Adrenal gland (tissue), 12 donors: Measurements from ENCODE around the gene MCTP1. TPM values are rescaled to one million over a fixed set of nuclear protein-coding genes. Genes with fewer than 3 reads are reported as not detected.

Source experiments
- DNase-seq, 7 donors: peaks; one replicate each; pipeline ENCODE4 v3.0.0-alpha.2; 2019 to 2020
- H3K27ac ChIP-seq, 5 donors: fragments of 200-600 bp; sonication (generic) in 4 of 5; 1 replicate in 3 of 5; 2 replicates in 2 of 5; pipeline versions ENCODE4 v1.5.1 to v1.8.0; 2016 to 2020; ENCODE audit warnings: mild to moderate bottlenecking in 1 of 5
- H3K27me3 ChIP-seq: fragments of 200-600 bp; 2 replicates; pipeline ENCODE4 v1.8.0; 2021
- H3K36me3 ChIP-seq, 2 donors: fragments of 200-600 bp; replicated peaks in 1 of 2; 1 replicate in 1 of 2; 2 replicates in 1 of 2; pipeline versions ENCODE4 v1.5.1 to v1.8.0; 2018 to 2022
- H3K4me1 ChIP-seq, 2 donors: fragments of 200-600 bp; replicated peaks in 1 of 2; 1 replicate in 1 of 2; 2 replicates in 1 of 2; pipeline versions ENCODE4 v1.5.1 to v1.8.0; 2018 to 2021
- H3K4me3 ChIP-seq, 4 donors: fragments of 200-600 bp; sonication (generic) in 3 of 4; one replicate each; pipeline ENCODE4 v1.5.1; 2016 to 2018
- H3K9me3 ChIP-seq, 3 donors: fragments of 200-600 bp; sonication (generic) in 1 of 3; replicated peaks in 1 of 3; 1 replicate in 2 of 3; 2 replicates in 1 of 3; pipeline versions ENCODE4 v1.5.1 to v1.8.0; 2016 to 2021
- POLR2A ChIP-seq, 2 donors: fragments of 450-650 bp; IDR thresholded peaks; one replicate each; pipeline ENCODE4 v1.6.1; 2017; ENCODE audit warnings: antibody characterized with exemption in 2 of 2, mild to moderate bottlenecking in 2 of 2, moderate library complexity in 1 of 2
- WGBS, 4 donors: extraction: QIAGEN DNeasy Blood & Tissue Kit in 2 of 4; methylation state at CpG; one replicate each; pipeline versions ENCODE4 v1.1.5 to v1.1.7; 2013 to 2017; 5-methylcytosine and 5-hydroxymethylcytosine counted together
- intact Hi-C, 2 donors: fragments of 100-400 bp; cut with DNase I; formaldehyde crosslinking; loops; one replicate each; pipeline versions ENCODE4 v1.14.1 to v1.15.0; 2022 to 2023
- polyA plus RNA-seq, 3 donors: library from polyadenylated mRNA; stranded (reverse); fragments of 200-250 nt in 2 of 3; fragments of 350-450 nt in 1 of 3; fragmentation: Illumina TruSeq in 1 of 3; extraction: RNeasy Lipid Tissue Mini Kit (QIAGEN cat#74804) in 1 of 3; gene quantifications; one replicate each; pipeline ENCODE4 v1.2.3, GENCODE V29; 2013 to 2014
- total RNA-seq, 9 donors: library from RNA; depleted of rRNA in 4 of 9; stranded (reverse); fragments of >200 nt in 4 of 9; fragments of 120-200 nt in 1 of 9; fragmentation: NEBNext Ultra II Directional in 1 of 9; extraction: Animal tissue kit (Norgen Biotek cat#: 25700) in 1 of 9; gene quantifications; one replicate each; pipeline versions ENCODE4 v1.1.0 to v1.2.4, GENCODE V29; 2013 to 2023
- TF ChIP-seq, protein P1 (sequence below), 6 experiments: fragments of 450-650 bp in 4 of 6; fragments of 200-600 bp in 2 of 6; sonication (generic) in 1 of 6; IDR thresholded peaks; 1 replicate in 5 of 6; 2 replicates in 1 of 6; pipeline versions ENCODE4 v1.5.1 to v1.8.0; 2016 to 2021; ENCODE audit warnings: antibody characterized with exemption in 6 of 6, mild to moderate bottlenecking in 2 of 6, moderate library complexity in 1 of 6
- donor health status: healthy with polysubstance abuse.
- donor health status: Bipolar disorder and iron deficiency.
- donor health status: DM: yes; HTN: yes; CAD: no.
- donor health status: DM: no; HTN: no; CAD: no.
- donor health status: DM: no; HTN: no; CAD: no.
- donor health status: DM: yes; HTN: yes; CAD: no.

MCTP1 gene
- total and polyA plus RNA-seq, 12 donors: 1.2 to 20.1 (median 5.1) TPM

DNA sequence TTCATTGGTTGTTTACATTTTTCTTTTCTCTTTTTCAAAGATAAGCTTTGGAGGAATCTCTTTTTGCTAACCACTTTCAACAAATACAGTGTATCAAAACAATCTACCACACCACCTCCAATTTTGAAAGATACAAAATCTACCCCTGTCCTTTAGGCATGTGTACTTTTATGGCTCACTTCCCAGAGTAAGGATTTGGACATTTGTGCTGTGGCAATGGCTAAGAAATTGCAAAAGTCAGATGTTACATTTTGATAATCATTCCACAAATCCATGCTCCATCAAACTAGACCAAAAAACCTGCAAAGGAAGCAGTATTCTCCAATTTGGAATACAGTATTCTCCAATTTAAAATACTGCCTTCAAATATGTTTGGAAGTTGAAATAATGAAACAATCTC, 204.9 kb downstream of the MCTP1 start:
- no peak for TF ChIP-seq POLR2A (IDR thresholded peaks at IDR 0.05)
- TF ChIP-seq, protein P1, sequence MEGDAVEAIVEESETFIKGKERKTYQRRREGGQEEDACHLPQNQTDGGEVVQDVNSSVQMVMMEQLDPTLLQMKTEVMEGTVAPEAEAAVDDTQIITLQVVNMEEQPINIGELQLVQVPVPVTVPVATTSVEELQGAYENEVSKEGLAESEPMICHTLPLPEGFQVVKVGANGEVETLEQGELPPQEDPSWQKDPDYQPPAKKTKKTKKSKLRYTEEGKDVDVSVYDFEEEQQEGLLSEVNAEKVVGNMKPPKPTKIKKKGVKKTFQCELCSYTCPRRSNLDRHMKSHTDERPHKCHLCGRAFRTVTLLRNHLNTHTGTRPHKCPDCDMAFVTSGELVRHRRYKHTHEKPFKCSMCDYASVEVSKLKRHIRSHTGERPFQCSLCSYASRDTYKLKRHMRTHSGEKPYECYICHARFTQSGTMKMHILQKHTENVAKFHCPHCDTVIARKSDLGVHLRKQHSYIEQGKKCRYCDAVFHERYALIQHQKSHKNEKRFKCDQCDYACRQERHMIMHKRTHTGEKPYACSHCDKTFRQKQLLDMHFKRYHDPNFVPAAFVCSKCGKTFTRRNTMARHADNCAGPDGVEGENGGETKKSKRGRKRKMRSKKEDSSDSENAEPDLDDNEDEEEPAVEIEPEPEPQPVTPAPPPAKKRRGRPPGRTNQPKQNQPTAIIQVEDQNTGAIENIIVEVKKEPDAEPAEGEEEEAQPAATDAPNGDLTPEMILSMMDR (IDR thresholded peaks at IDR 0.05): no peak
- Histone ChIP-seq H3K36me3 (no peaks in the 10 kb centered on the region), H3K27me3 (no peaks in the 10 kb centered on the region), H3K4me1 (no peaks in the 10 kb centered on the region), H3K4me3 (peak overlapping the region in 1 of 4 donors; percentile 41), H3K27ac (no peak overlapping the region), H3K9me3 (no peaks in the 10 kb centered on the region)
- DNase-seq: no peak
- intact Hi-C loops: no loop called here

DNA sequence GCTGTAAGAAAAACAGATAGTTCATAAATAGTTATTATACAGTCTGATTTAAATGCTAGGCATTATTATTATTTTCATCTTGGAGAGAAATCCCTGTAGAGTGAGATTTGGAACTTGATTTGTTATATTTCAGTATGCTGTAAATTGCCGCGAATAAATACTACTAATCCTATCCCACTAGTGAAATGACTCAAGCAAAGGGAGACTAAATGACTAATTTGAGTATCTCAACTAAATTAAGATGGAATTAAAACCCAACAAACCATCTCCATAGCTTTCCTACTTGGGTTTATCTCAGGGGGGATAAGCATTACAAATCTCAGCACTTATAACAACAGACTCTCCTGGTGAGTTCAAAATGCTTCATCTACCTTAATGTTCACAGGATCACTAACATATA, 206.0 kb downstream of the MCTP1 start:
- Histone ChIP-seq H3K4me1 (no peaks in the 10 kb centered on the region), H3K27me3 (no peaks in the 10 kb centered on the region), H3K36me3 (no peaks in the 10 kb centered on the region), H3K27ac (no peak overlapping the region), H3K9me3 (no peaks in the 10 kb centered on the region), H3K4me3 (no peak overlapping the region)
- no peak for TF ChIP-seq POLR2A (IDR thresholded peaks at IDR 0.05)
- TF ChIP-seq, protein P1 (IDR thresholded peaks at IDR 0.05): no peak
- intact Hi-C loops: no loop called here
- no peak for DNase-seq
- WGBS, 4 donors: 91 to 97% (median 93%) methylated on average over 2 of the region's 2 CpGs

DNA sequence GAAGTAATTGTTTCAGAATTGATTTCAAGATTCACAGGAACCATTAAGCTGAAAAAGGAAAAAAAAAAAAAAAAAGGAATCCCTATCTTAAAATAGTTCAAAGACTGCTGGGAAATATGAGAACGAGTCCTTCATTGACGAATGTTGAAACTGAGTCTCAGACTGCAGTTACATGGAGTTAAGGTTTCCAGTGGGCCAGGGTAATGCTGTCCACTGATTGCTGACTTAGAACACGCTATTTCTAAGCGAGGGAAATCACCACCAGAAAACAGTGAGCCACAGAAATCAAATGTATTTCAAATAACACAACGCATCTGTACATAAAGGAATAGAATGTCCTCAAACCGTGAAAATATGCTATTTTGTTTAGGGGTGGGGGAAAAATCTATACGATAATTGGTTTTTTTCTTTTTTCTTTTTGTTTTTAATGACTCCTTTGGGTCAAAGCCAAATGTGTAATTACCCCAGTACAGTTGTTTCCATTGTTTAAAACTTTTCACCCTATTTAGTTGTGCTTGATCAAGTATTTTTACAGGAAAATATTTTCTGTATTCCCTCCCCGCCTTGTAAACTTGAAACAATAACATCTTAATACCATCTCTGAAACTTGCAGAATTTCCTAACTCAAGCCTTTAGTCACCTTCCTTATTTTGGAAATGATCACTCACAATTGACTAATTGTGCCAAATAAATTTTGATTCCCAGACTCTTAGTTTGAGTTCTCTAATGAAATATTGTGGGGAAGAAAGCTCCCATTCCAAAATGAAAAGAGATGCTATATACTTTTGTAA, 208.3 kb downstream of the MCTP1 start:
- TF ChIP-seq, protein P1 (IDR thresholded peaks at IDR 0.05): no peak
- no peak for TF ChIP-seq POLR2A (IDR thresholded peaks at IDR 0.05)
- intact Hi-C loops: no loop called here
- Histone ChIP-seq H3K9me3 (no peaks in the 10 kb centered on the region), H3K4me3 (no peak overlapping the region), H3K4me1 (no peaks in the 10 kb centered on the region), H3K27me3 (no peaks in the 10 kb centered on the region), H3K27ac (no peak overlapping the region), H3K36me3 (no peaks in the 10 kb centered on the region)
- 59 to 67% (median 65%) methylated on average over 8 of the region's 8 CpGs for WGBS, 4 donors
- no peak for DNase-seq

DNA sequence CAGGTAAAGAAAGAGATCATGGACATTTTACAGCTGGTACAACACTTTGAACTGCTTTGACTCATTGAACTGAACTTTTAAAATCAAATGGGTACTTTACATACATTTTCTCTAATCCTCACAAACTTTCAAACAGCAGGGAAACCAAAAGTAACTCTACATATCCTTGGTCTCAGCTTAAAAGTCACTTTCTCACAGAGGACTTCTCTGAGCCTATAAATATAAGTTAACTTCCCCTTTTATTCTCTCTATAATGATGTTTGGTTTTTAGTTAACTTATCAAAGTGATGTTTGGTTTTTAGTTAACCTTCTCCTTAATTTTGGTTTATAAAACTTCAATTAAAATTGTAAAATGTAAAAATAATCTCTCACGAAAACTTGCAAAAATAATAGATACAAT, 209.8 kb downstream of the MCTP1 start:
- no peaks in the 10 kb centered on the region for H3K36me3 ChIP-seq
- no peaks in the 10 kb centered on the region for H3K4me1 ChIP-seq
- H3K4me3 ChIP-seq: no peak overlapping the region
- intact Hi-C loops: no loop called here
- no peak for DNase-seq
- no peaks in the 10 kb centered on the region for H3K9me3 ChIP-seq
- no peak for TF ChIP-seq POLR2A (IDR thresholded peaks at IDR 0.05)
- TF ChIP-seq, protein P1 (IDR thresholded peaks at IDR 0.05): no peak
- H3K27ac ChIP-seq: no peak overlapping the region
- WGBS, 4 donors: 67 to 76% (median 69%) methylated on average over 1 of the region's 1 CpG
- H3K27me3 ChIP-seq: no peaks in the 10 kb centered on the region
